KMS-11 (cell line): ENCODE data around the gene ZNF345.

Experiments used
- H2AFZ ChIP-seq: fragments of 200-600 bp; sonication (generic); 2 replicates; pipeline ENCODE4 v1.6.1; 2016; ENCODE audit warnings: antibody characterized with exemption, mixed run types, low read depth
- H3K27ac ChIP-seq: fragments of 200-600 bp; sonication (generic); 2 replicates; pipeline ENCODE4 v1.6.1; 2016; ENCODE audit warnings: mild to moderate bottlenecking, mixed run types
- H3K27me3 ChIP-seq: fragments of 200-600 bp; sonication (generic); 2 replicates; pipeline ENCODE4 v1.6.1; 2017; ENCODE audit warnings: mild to moderate bottlenecking, low read depth, mixed run types, moderate library complexity; ENCODE audit not compliant: insufficient read depth
- H3K36me3 ChIP-seq: fragments of 200-600 bp; sonication (generic); 2 replicates; pipeline ENCODE4 v1.6.1; 2017; ENCODE audit warnings: mild to moderate bottlenecking, mixed run types; ENCODE audit not compliant: insufficient read depth
- H3K4me1 ChIP-seq: fragments of 200-600 bp; sonication (generic); 2 replicates; pipeline ENCODE4 v1.6.1; 2016; ENCODE audit warnings: mild to moderate bottlenecking, low read depth, mixed run types; ENCODE audit not compliant: poor library complexity, severe bottlenecking
- H3K4me2 ChIP-seq: fragments of 200-600 bp; sonication (generic); 2 replicates; pipeline ENCODE4 v1.7.0; 2016; ENCODE audit warnings: mild to moderate bottlenecking, mixed run types
- H3K4me3 ChIP-seq: fragments of 200-600 bp; sonication (generic); IDR thresholded peaks from 2 replicates; pipeline ENCODE4 v1.6.1; 2017; ENCODE audit warnings: low read depth, low read length, mixed read lengths; ENCODE audit not compliant: insufficient read depth
- H3K79me2 ChIP-seq: fragments of 200-600 bp; sonication (generic); 2 replicates; pipeline ENCODE4 v1.6.1; 2016; ENCODE audit warnings: low read depth, mixed run types; ENCODE audit not compliant: insufficient read depth
- H3K9ac ChIP-seq: fragments of 200-600 bp; sonication (generic); 2 replicates; pipeline ENCODE4 v1.6.1; 2016; ENCODE audit warnings: mild to moderate bottlenecking, mixed run types
- H4K20me1 ChIP-seq: fragments of 200-600 bp; sonication (generic); 2 replicates; pipeline ENCODE4 v1.6.1; 2016; ENCODE audit warnings: mild to moderate bottlenecking, mixed run types; ENCODE audit not compliant: insufficient read depth
- CTCF ChIP-seq: fragments of 200-600 bp; sonication (generic); conservative IDR thresholded peaks from 2 replicates; pipeline ENCODE4 v1.6.1; 2017; ENCODE audit warnings: low read depth, mild to moderate bottlenecking, antibody characterized with exemption, low read length, moderate library complexity, mixed read lengths

The ZNF345 gene

GRCh38 chr19:36915992-36916830 lies 65.5 kb downstream of the ZNF345 start, which contains the start of the genes ZNF568 and ZNF829:
Gene ZNF568 (plus strand): TSS chr19:36916332. CDS start chr19:36922771, 6,439 bp downstream.
Gene ZNF829 (minus strand): TSS chr19:36916291. CDS start chr19:36915167, 1,124 bp downstream.
- H3K4me1 ChIP-seq: no peaks in the 10 kb centered on the region
- H3K79me2 ChIP-seq: no peaks in the 10 kb centered on the region
- H3K27ac ChIP-seq: no peak within 1 kb of the TSS
- no peaks in the 10 kb centered on the region for H3K36me3 ChIP-seq
- H3K9ac ChIP-seq: no peak within 1 kb of the TSS
- no peaks in the 10 kb centered on the region for H3K27me3 ChIP-seq
- H3K4me2 ChIP-seq: no peak within 1 kb of the TSS
- no peak within 1 kb of the TSS for H3K4me3 ChIP-seq
- no peak for TF ChIP-seq CTCF
- no peak within 1 kb of the TSS for H2AFZ ChIP-seq
- no peaks in the 10 kb centered on the region for H4K20me1 ChIP-seq

GRCh38 chr19:36916991-36917390 lies 66.3 kb downstream of the ZNF345 start:
- Histone ChIP-seq H3K9ac (no peak overlapping the region), H4K20me1 (no peaks in the 10 kb centered on the region), H2AFZ (no peak overlapping the region), H3K27me3 (no peaks in the 10 kb centered on the region), H3K4me2 (no peak overlapping the region), H3K27ac (no peak overlapping the region), H3K4me3 (no peak overlapping the region), H3K79me2 (no peaks in the 10 kb centered on the region), H3K4me1 (no peaks in the 10 kb centered on the region), H3K36me3 (no peaks in the 10 kb centered on the region)
- no peak for TF ChIP-seq CTCF

GRCh38 chr19:36918090-36918489 lies 67.4 kb downstream of the ZNF345 start:
- Histone ChIP-seq H2AFZ (no peak overlapping the region), H3K79me2 (no peaks in the 10 kb centered on the region), H3K4me1 (no peaks in the 10 kb centered on the region), H3K4me3 (no peak overlapping the region), H3K27me3 (no peaks in the 10 kb centered on the region), H4K20me1 (no peaks in the 10 kb centered on the region), H3K27ac (no peak overlapping the region), H3K36me3 (no peaks in the 10 kb centered on the region), H3K9ac (no peak overlapping the region), H3K4me2 (no peak overlapping the region)
- TF ChIP-seq CTCF: no peak
